SK-N-SH (cell line): ENCODE results near the gene SFT2D1. TPM values are rescaled to one million over a fixed set of nuclear protein-coding genes. Genes with fewer than 3 reads are reported as not detected.

Source experiments
- CTCF ChIA-PET: fragments of 300-600, 350-600 bp; formaldehyde crosslinking; extraction: SDS; loops from one replicate; lab custom pipeline; 2021; lab: Yijun Ruan, JAX
- POLR2A ChIA-PET: fragments of 350-600 bp; sonication (Branson Sonifier 250); formaldehyde crosslinking; extraction: SDS; loops from one replicate; lab custom pipeline; 2020; ENCODE audit warnings: antibody characterized with exemption, inconsistent platforms; lab: Yijun Ruan, JAX
- DNase-seq: peaks from one replicate; pipeline ENCODE4 v3.0.0; 2012
- H2AFZ ChIP-seq: fragments of 200-600 bp; sonication (generic); 2 replicates; pipeline ENCODE4 v1.8.1; 2016; ENCODE audit warnings: antibody characterized with exemption, mild to moderate bottlenecking, low read depth
- H3F3A ChIP-seq: fragments of 200-600 bp; sonication (generic); replicated peaks from 2 replicates; pipeline ENCODE3; 2016; ENCODE audit warnings: antibody characterized with exemption, mild to moderate bottlenecking; ENCODE audit not compliant: insufficient read depth
- H3K27ac ChIP-seq, 2 experiments: fragments of 200-500 bp in 1 of 2; fragments of 200-600 bp in 1 of 2; sonication (Bioruptor generic) in 1 of 2; sonication (generic), shearing (Covaris generic) in 1 of 2; 2 replicates each; pipeline versions ENCODE4 v1.5.1 to v1.6.1; 2014 to 2016; ENCODE audit warnings: low read depth in 2 of 2, inconsistent platforms in 1 of 2, low read length in 1 of 2, mild to moderate bottlenecking in 1 of 2, mixed read lengths in 1 of 2
- H3K27me3 ChIP-seq: fragments of 200-600 bp; sonication (generic), shearing (Covaris generic); 2 replicates; pipeline ENCODE4 v1.6.1; 2016; ENCODE audit warnings: mixed run types; ENCODE audit not compliant: insufficient read depth
- H3K36me3 ChIP-seq, 2 experiments: fragments of 200-500 bp in 1 of 2; fragments of 200-600 bp in 1 of 2; sonication (Bioruptor generic) in 1 of 2; sonication (generic) in 1 of 2; replicated peaks in 1 of 2; 2 replicates each; pipeline versions ENCODE3 to v1.5.1; 2014 to 2016; ENCODE audit warnings: low read length in 1 of 2, mild to moderate bottlenecking in 1 of 2; ENCODE audit not compliant: insufficient read depth in 2 of 2, control insufficient read depth in 1 of 2
- H3K4me1 ChIP-seq, 2 experiments: fragments of 200-500 bp in 1 of 2; fragments of 200-600 bp in 1 of 2; sonication (Bioruptor generic) in 1 of 2; sonication (generic), shearing (Covaris generic) in 1 of 2; 2 replicates each; pipeline versions ENCODE4 v1.5.1 to v1.6.1; 2014 to 2016; ENCODE audit warnings: low read depth in 1 of 2, low read length in 1 of 2, mixed run types in 1 of 2; ENCODE audit not compliant: insufficient read depth in 2 of 2, control insufficient read depth in 1 of 2
- H3K4me2 ChIP-seq: fragments of 200-600 bp; sonication (generic), shearing (Covaris generic); 2 replicates; pipeline ENCODE4 v1.6.1; 2017; ENCODE audit warnings: mixed run types
- H3K4me3 ChIP-seq, 2 experiments: fragments of 200-500 bp in 1 of 2; fragments of 200-600 bp in 1 of 2; sonication (Bioruptor generic) in 1 of 2; sonication (generic), shearing (Covaris generic) in 1 of 2; 2 replicates each; pipeline versions ENCODE4 v1.5.1 to v1.8.1; 2014 to 2016; ENCODE audit warnings: low read depth in 2 of 2, inconsistent platforms in 1 of 2, low read length in 1 of 2, mild to moderate bottlenecking in 1 of 2, mixed read lengths in 1 of 2, moderate library complexity in 1 of 2
- H3K79me2 ChIP-seq: fragments of 200-600 bp; sonication (generic); 2 replicates; pipeline ENCODE4 v1.8.1; 2017; ENCODE audit warnings: mild to moderate bottlenecking; ENCODE audit not compliant: insufficient read depth
- H3K9ac ChIP-seq: fragments of 200-600 bp; sonication (generic); 2 replicates; pipeline ENCODE4 v1.6.1; 2017; ENCODE audit warnings: mixed run types
- H3K9me2 ChIP-seq: fragments of 200-600 bp; sonication (generic); 2 replicates; pipeline ENCODE4 v1.6.1; 2017; ENCODE audit warnings: mixed run types
- H3K9me3 ChIP-seq: fragments of 200-600 bp; sonication (generic); 2 replicates; pipeline ENCODE4 v1.6.1; 2017; ENCODE audit warnings: mixed run types, mild to moderate bottlenecking, moderate library complexity
- H4K20me1 ChIP-seq: fragments of 200-600 bp; sonication (generic); 2 replicates; pipeline ENCODE4 v1.6.1; 2017; ENCODE audit warnings: mild to moderate bottlenecking, mixed run types; ENCODE audit not compliant: insufficient read depth
- CTCF ChIP-seq: fragments of 200-600 bp; sonication (generic); IDR thresholded peaks from 2 replicates; pipeline ENCODE4 v1.6.1; 2017; ENCODE audit warnings: antibody characterized with exemption, mild to moderate bottlenecking, moderate library complexity
- FOSL2 ChIP-seq: IDR thresholded peaks from 2 replicates; pipeline ENCODE4 v1.4.0; 2012; ENCODE audit warnings: low read depth, mild to moderate bottlenecking, moderate library complexity, borderline replicate concordance
- FOXJ3 ChIP-seq: sonication (generic); formaldehyde crosslinking; IDR thresholded peaks from 2 replicates; pipeline ENCODE4 v1.5.1; 2020; ENCODE audit warnings: mild to moderate bottlenecking, missing genetic modification reagents
- FOXM1 ChIP-seq: IDR thresholded peaks from 2 replicates; pipeline ENCODE4 v1.4.0; 2012; ENCODE audit warnings: low read depth, mild to moderate bottlenecking
- GATA2 ChIP-seq: sonication (generic); formaldehyde crosslinking; IDR thresholded peaks from 2 replicates; pipeline ENCODE4 v1.5.0; 2020; ENCODE audit warnings: mild to moderate bottlenecking, missing genetic modification reagents
- IRF3 ChIP-seq: fragments of 150-350 bp; IDR thresholded peaks from 2 replicates; pipeline ENCODE4 v1.6.1; 2016; ENCODE audit warnings: mild to moderate bottlenecking, low read depth, low read length
- JUND ChIP-seq: IDR thresholded peaks from 2 replicates; pipeline ENCODE4 v1.4.0; 2012
- MAX ChIP-seq: IDR thresholded peaks from 2 replicates; pipeline ENCODE4 v1.4.0; 2012; ENCODE audit warnings: low read depth
- MEF2A ChIP-seq: IDR thresholded peaks from 2 replicates; pipeline ENCODE4 v1.4.0; 2012; ENCODE audit warnings: low read depth, borderline replicate concordance
- MXI1 ChIP-seq: IDR thresholded peaks from 2 replicates; pipeline ENCODE4 v1.6.1; 2012; ENCODE audit warnings: mild to moderate bottlenecking, low read depth, low read length, improper control_type of control experiment
- RAD21 ChIP-seq: IDR thresholded peaks from 2 replicates; pipeline ENCODE4 v1.6.1; 2012; ENCODE audit warnings: mild to moderate bottlenecking, low read length
- RCOR1 ChIP-seq: fragments of 150-350 bp; IDR thresholded peaks from 2 replicates; pipeline ENCODE4 v1.6.1; 2017; ENCODE audit warnings: antibody characterized with exemption, low read length
- RFX5 ChIP-seq: IDR thresholded peaks from 2 replicates; pipeline ENCODE4 v1.6.1; 2012; ENCODE audit warnings: mild to moderate bottlenecking, improper control_type of control experiment, low read length
- RXRA ChIP-seq: IDR thresholded peaks from 2 replicates; pipeline ENCODE4 v1.4.0; 2012; ENCODE audit warnings: low read depth, mild to moderate bottlenecking, borderline replicate concordance
- SIN3A ChIP-seq: IDR thresholded peaks from 2 replicates; pipeline ENCODE4 v1.6.1; 2012; ENCODE audit warnings: low read depth, mild to moderate bottlenecking, low read length, moderate library complexity, borderline replicate concordance
- SMC3 ChIP-seq: IDR thresholded peaks from 2 replicates; pipeline ENCODE4 v1.6.1; 2012; ENCODE audit warnings: low read depth, low read length, improper control_type of control experiment
- TAF1 ChIP-seq: IDR thresholded peaks from 2 replicates; pipeline ENCODE4 v1.6.1; 2012; ENCODE audit warnings: low read depth, mild to moderate bottlenecking, low read length, moderate library complexity, borderline replicate concordance
- TCF12 ChIP-seq: IDR thresholded peaks from 2 replicates; pipeline ENCODE4 v1.4.0; 2012
- USF1 ChIP-seq: IDR thresholded peaks from 2 replicates; pipeline ENCODE4 v1.4.0; 2012; ENCODE audit warnings: low read depth, borderline replicate concordance
- USF2 ChIP-seq: fragments of 150-350 bp; IDR thresholded peaks from 2 replicates; pipeline ENCODE4 v1.6.1; 2017; ENCODE audit warnings: antibody characterized with exemption, low read length, low read depth, borderline replicate concordance
- YY1 ChIP-seq: IDR thresholded peaks from 2 replicates; pipeline ENCODE4 v1.4.0; 2012; ENCODE audit warnings: low read depth, mild to moderate bottlenecking
- WGBS: methylation state at CpG from one replicate; pipeline ENCODE4 v1.1.6; 2017; ENCODE audit warnings: low lambda C conversion rate; 5-methylcytosine and 5-hydroxymethylcytosine counted together
- polyA plus RNA-seq, 3 experiments: library from polyadenylated mRNA; depleted of rRNA; stranded (reverse); fragments of >200 nt; gene quantifications; 2 replicates each; pipeline ENCODE4 v1.2.3, GENCODE V29; 2012

Gene SFT2D1
- polyA plus RNA-seq, 1 of the 3 experiments (the other 2 are of a cell fraction): 131 TPM

GRCh38 chr6:166382500-166382932 lies 40.2 kb upstream of the SFT2D1 start:
- Histone ChIP-seq H3K4me3 (peak overlapping the region; percentile 91 to 96), H3K9ac (peak overlapping the region; percentile 70; the same call in 1 of the 2 replicates), H3K4me1 (peaks cover 0 to 2% of the 10 kb centered on the region in 2 experiments; a peak in 1 of 4 replicates), H3K9me3 (no peaks in the 10 kb centered on the region), H2AFZ (peak overlapping the region; percentile 90), H3K4me2 (peak overlapping the region; percentile 98), H3K9me2 (0 out of 2 replicates have a peak, but pooled peaks cover 3% of the 10 kb centered on the region), H4K20me1 (no peaks in the 10 kb centered on the region), H3K27me3 (no peaks in the 10 kb centered on the region), H3K36me3 (no peaks in the 10 kb centered on the region), H3F3A (peaks cover 16% of the 10 kb centered on the region), H3K27ac (peak overlapping the region in 1 of 2 experiments; percentile 55; a peak in 2 of 4 replicates), H3K79me2 (no peaks in the 10 kb centered on the region)
- ChIA-PET CTCF (interaction anchor here (1.2 kb wide), 1 partner anchor 62 kb away, joined by 7 read pairs; no protein-coding TSS in a partner anchor), POLR2A (no interaction called here)
- WGBS: 0% methylated on average over 2 of the region's 46 CpGs
- no peak for DNase-seq
- TF ChIP-seq MAX (no peak), TCF12 (no peak)

GRCh38 chr6:166381733-166382499 lies 39.6 kb upstream of the SFT2D1 start:
- ChIA-PET CTCF (interaction anchor here (0.6 to 5.1 kb wide), 37 partner anchors 8 to 225 kb away, joined by 3 to 32 read pairs (median 5); partner anchors contain the start of genes PRR18 and SFT2D1), POLR2A (no interaction called here)
- Histone ChIP-seq H2AFZ (peak overlapping the region; percentile 90), H3K4me1 (peaks cover 0 to 2% of the 10 kb centered on the region in 2 experiments; a peak in 1 of 4 replicates), H3F3A (peaks cover 16% of the 10 kb centered on the region), H3K9ac (peak overlapping the region; percentile 70; the same call in 1 of the 2 replicates), H3K9me2 (0 out of 2 replicates have a peak, but pooled peaks cover 3% of the 10 kb centered on the region), H3K36me3 (no peaks in the 10 kb centered on the region), H3K79me2 (no peaks in the 10 kb centered on the region), H3K27me3 (no peaks in the 10 kb centered on the region), H3K4me3 (peak overlapping the region; percentile 91 to 96), H3K9me3 (no peaks in the 10 kb centered on the region), H4K20me1 (no peaks in the 10 kb centered on the region), H3K4me2 (peak overlapping the region; percentile 98), H3K27ac (peak overlapping the region in 1 of 2 experiments; percentile 58; a peak in 2 of 4 replicates)
- 1% methylated on average over 16 of the region's 49 CpGs for WGBS
- peak; percentile 78 for DNase-seq
- TF ChIP-seq GATA2 (CRISPR knock-in tag): no peak
- peak; percentile 54 for TF ChIP-seq RAD21
- TF ChIP-seq CTCF: peak; percentile 79
- no peak for TF ChIP-seq TCF12
- TF ChIP-seq YY1: no peak
- TF ChIP-seq RXRA: no peak
- TF ChIP-seq USF1: no peak
- TF ChIP-seq JUND: no peak
- TF ChIP-seq MAX: 0 out of 2 replicates have a peak, but pooled peaks have one; percentile 37
- no peak for TF ChIP-seq SIN3A
- TF ChIP-seq USF2: no peak
- TF ChIP-seq TAF1: no peak
- TF ChIP-seq MEF2A: no peak
- TF ChIP-seq SMC3: peak; percentile 52
- no peak for TF ChIP-seq RCOR1
- TF ChIP-seq FOXJ3 (CRISPR knock-in tag): no peak
- TF ChIP-seq MXI1: peak; percentile 62
- no peak for TF ChIP-seq IRF3
- TF ChIP-seq RFX5: no peak
- TF ChIP-seq FOSL2: no peak
- TF ChIP-seq FOXM1: no peak
